Calu3 (cell line): ENCODE measurements around the gene B3GAT3. TPM values are rescaled to one million over a fixed set of nuclear protein-coding genes. Genes with fewer than 3 reads are reported as not detected.

Source experiments
- BruUV-seq: library from RNA; stranded (reverse); fragments of 400-500 nt; replicated peaks from 2 replicates; lab custom pipeline; 2021; lab: Mats Ljungman, UMichigan
- CTCF ChIA-PET: fragments of 300-600 bp; sonication (Branson Sonifier 250); formaldehyde crosslinking; loops from one replicate; lab custom pipeline; 2022; ENCODE audit warnings: antibody characterized with exemption; lab: Charles Lee
- DNase-seq: peaks from one replicate; pipeline ENCODE4 v3.0.0; 2022
- H3K27ac Mint-ChIP-seq: one replicate; pipeline ENCODE4 v1.8.0; 2022; ENCODE audit warnings: mixed read lengths; ENCODE audit not compliant: unreplicated experiment
- H3K27me3 Mint-ChIP-seq: one replicate; pipeline ENCODE4 v1.8.0; 2022; ENCODE audit warnings: mixed read lengths; ENCODE audit not compliant: unreplicated experiment
- H3K36me3 Mint-ChIP-seq: one replicate; pipeline ENCODE4 v1.8.0; 2022; ENCODE audit warnings: mild to moderate bottlenecking, moderate library complexity, mixed read lengths; ENCODE audit not compliant: insufficient read depth, unreplicated experiment
- H3K4me1 Mint-ChIP-seq: one replicate; pipeline ENCODE4 v1.8.0; 2022; ENCODE audit warnings: mild to moderate bottlenecking, low read depth, mixed read lengths; ENCODE audit not compliant: unreplicated experiment
- H3K4me3 Mint-ChIP-seq: one replicate; pipeline ENCODE4 v1.8.0; 2022; ENCODE audit warnings: mild to moderate bottlenecking, low read depth, moderate library complexity, mixed read lengths; ENCODE audit not compliant: unreplicated experiment
- H3K9me3 Mint-ChIP-seq: one replicate; pipeline ENCODE4 v1.8.0; 2022; ENCODE audit warnings: low read depth, mixed read lengths; ENCODE audit not compliant: unreplicated experiment
- intact Hi-C: fragments of 100-400 bp; cut with micrococcal nuclease; formaldehyde crosslinking; loops from one replicate; pipeline ENCODE4 v1.10.0; 2022; ENCODE audit not compliant: unreplicated experiment
- microRNA-seq: library from miRNA; unstranded; fragments of <30 nt; microRNA quantifications from one replicate; pipeline ENCODE4 v1.2.0, GENCODE V29; 2022
- total RNA-seq: library from RNA; stranded (reverse); gene quantifications from 2 replicates; pipeline ENCODE4 v1.2.3, GENCODE V29; 2022
- TF ChIP-seq, protein P1 (sequence below): fragments of 200-600 bp; IDR thresholded peaks from one replicate; pipeline ENCODE4 v1.8.0; 2022; ENCODE audit warnings: antibody characterized with exemption; ENCODE audit not compliant: unreplicated experiment

Gene B3GAT3
- total RNA-seq, 1 experiment from 2014 or later, result 31.5 TPM

DNA sequence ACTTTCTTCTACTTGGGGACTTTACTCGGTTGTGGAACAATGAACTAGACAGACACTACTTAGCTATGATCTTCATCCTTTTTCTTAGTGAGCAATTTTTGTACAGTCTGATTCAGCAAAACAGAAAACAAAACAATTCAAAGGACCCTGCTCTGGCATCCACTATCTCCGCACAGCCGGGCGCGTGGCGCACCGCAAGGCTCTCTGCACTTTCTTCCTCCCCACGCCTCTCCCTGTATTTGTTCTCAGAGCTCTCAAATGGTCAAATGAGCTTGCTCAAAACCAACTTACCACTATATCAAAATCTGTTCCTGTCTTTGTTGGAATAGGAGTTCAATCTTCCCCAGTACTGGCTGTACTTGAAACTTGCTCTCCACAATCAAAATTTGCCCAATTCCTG lies 55.5 kb downstream of the B3GAT3 start:
- BruUV-seq, result no TSS peak
- TF ChIP-seq, protein P1, sequence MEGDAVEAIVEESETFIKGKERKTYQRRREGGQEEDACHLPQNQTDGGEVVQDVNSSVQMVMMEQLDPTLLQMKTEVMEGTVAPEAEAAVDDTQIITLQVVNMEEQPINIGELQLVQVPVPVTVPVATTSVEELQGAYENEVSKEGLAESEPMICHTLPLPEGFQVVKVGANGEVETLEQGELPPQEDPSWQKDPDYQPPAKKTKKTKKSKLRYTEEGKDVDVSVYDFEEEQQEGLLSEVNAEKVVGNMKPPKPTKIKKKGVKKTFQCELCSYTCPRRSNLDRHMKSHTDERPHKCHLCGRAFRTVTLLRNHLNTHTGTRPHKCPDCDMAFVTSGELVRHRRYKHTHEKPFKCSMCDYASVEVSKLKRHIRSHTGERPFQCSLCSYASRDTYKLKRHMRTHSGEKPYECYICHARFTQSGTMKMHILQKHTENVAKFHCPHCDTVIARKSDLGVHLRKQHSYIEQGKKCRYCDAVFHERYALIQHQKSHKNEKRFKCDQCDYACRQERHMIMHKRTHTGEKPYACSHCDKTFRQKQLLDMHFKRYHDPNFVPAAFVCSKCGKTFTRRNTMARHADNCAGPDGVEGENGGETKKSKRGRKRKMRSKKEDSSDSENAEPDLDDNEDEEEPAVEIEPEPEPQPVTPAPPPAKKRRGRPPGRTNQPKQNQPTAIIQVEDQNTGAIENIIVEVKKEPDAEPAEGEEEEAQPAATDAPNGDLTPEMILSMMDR, result no peak
- Mint-ChIP-seq H3K27ac (no peak overlapping the region), H3K4me3 (no peak overlapping the region), H3K4me1 (peaks cover 46% of the 10 kb centered on the region), H3K9me3 (no peaks in the 10 kb centered on the region), H3K36me3 (peaks cover 83% of the 10 kb centered on the region), H3K27me3 (no peaks in the 10 kb centered on the region)
- intact Hi-C loops, result no loop called here
- no peak for DNase-seq
- CTCF ChIA-PET, result interaction anchor here (0.9 to 1.2 kb wide), 4 partner anchors 8 to 141 kb away, joined by 3 to 4 read pairs (median 3); partner anchors contain the start of gene EEF1G

Small RNAs within 50 kb of the gene (microRNA-seq; reads per million reads assigned to microRNA genes)
- 2.5 reads per million for gene MIR6747

Other genes starting within 250 kb of the B3GAT3 start
- gene SCGB1A1, start 203.0 kb downstream of the B3GAT3 start, total RNA-seq, result not detected in 2 replicates
- gene AHNAK, start 75.2 kb downstream of the B3GAT3 start, total RNA-seq, result 246 and 253 TPM in 2 replicates
- 970 and 1,189 TPM in 2 replicates for gene EEF1G, start 48.1 kb downstream of the B3GAT3 start, total RNA-seq
- gene TUT1, start 30.5 kb downstream of the B3GAT3 start, total RNA-seq, result 21.9 and 26.3 TPM in 2 replicates
- 90.4 and 97.2 TPM in 2 replicates for gene MTA2, start 20.1 kb downstream of the B3GAT3 start, total RNA-seq
- gene EML3, start 9.2 kb downstream of the B3GAT3 start, total RNA-seq, result 43.3 and 51.4 TPM in 2 replicates
- 1.6 and 2.6 TPM in 2 replicates for gene ROM1, start 8.7 kb downstream of the B3GAT3 start, total RNA-seq
- 356 and 377 TPM in 2 replicates for gene GANAB, start 24.6 kb upstream of the B3GAT3 start, total RNA-seq
- 21.4 and 26.0 TPM in 2 replicates for gene INTS5, start 31.3 kb upstream of the B3GAT3 start, total RNA-seq
- gene C11orf98, start 43.2 kb upstream of the B3GAT3 start, total RNA-seq, result 61.7 and 67.4 TPM in 2 replicates
- gene CSKMT, start 43.3 kb upstream of the B3GAT3 start, total RNA-seq, result 17.7 and 23.1 TPM in 2 replicates
- 10.4 and 11.4 TPM in 2 replicates for gene UQCC3, start 49.7 kb upstream of the B3GAT3 start, total RNA-seq
- gene LBHD1, start 50.3 kb upstream of the B3GAT3 start, total RNA-seq, result 16.4 and 21.3 TPM in 2 replicates
- gene UBXN1, start 57.1 kb upstream of the B3GAT3 start, total RNA-seq, result 91.9 and 98.7 TPM in 2 replicates
- 0.71 and 1.5 TPM in 2 replicates for gene LRRN4CL, start 67.5 kb upstream of the B3GAT3 start, total RNA-seq
- gene BSCL2, start 85.4 kb upstream of the B3GAT3 start, total RNA-seq, result 71.5 and 88.0 TPM in 2 replicates
- gene GNG3, start 85.7 kb upstream of the B3GAT3 start, total RNA-seq, result not detected in 2 replicates
- 52.6 and 52.7 TPM in 2 replicates for gene HNRNPUL2, start 105.5 kb upstream of the B3GAT3 start, total RNA-seq
- gene TTC9C, start 106.5 kb upstream of the B3GAT3 start, total RNA-seq, result 35.5 and 36.7 TPM in 2 replicates
- gene ZBTB3, start 132.2 kb upstream of the B3GAT3 start, total RNA-seq, result 9.7 and 10.6 TPM in 2 replicates
- gene POLR2G, start 139.6 kb upstream of the B3GAT3 start, total RNA-seq, result 83.4 and 86.9 TPM in 2 replicates
- gene TAF6L, start 149.4 kb upstream of the B3GAT3 start, total RNA-seq, result 26.0 and 28.9 TPM in 2 replicates
- gene TMEM179B, start 165.4 kb upstream of the B3GAT3 start, total RNA-seq, result 65.6 and 72.3 TPM in 2 replicates
- 19.4 and 20.5 TPM in 2 replicates for gene TMEM223, start 170.0 kb upstream of the B3GAT3 start, total RNA-seq
- 48.0 and 51.6 TPM in 2 replicates for gene NXF1, start 183.5 kb upstream of the B3GAT3 start, total RNA-seq
- 38.3 and 39.2 TPM in 2 replicates for gene STX5, start 210.1 kb upstream of the B3GAT3 start, total RNA-seq
- not detected in 2 replicates for gene TEX54, start 210.9 kb upstream of the B3GAT3 start, total RNA-seq
- gene WDR74, start 217.6 kb upstream of the B3GAT3 start, total RNA-seq, result 87.7 and 97.4 TPM in 2 replicates